GM21528 (cell line): ENCODE results near the gene TANGO2.

ENCODE experiments used
- ATAC-seq: cut with Tn5 transposase; IDR thresholded peaks from one replicate; pipeline ENCODE4 v1.9.1; 2021; ENCODE audit warnings: mild to moderate bottlenecking, moderate library complexity; ENCODE audit not compliant: unreplicated experiment, low FRiP score

Gene TANGO2

GRCh38 chr22:19994851-19995610, 25.9 kb upstream of the TANGO2 start:
- no peak for ATAC-seq

- ATAC-seq, result no peak
Observed at GRCh38 chr22:19995611-19996339, 25.1 kb upstream of the TANGO2 start.

DNA sequence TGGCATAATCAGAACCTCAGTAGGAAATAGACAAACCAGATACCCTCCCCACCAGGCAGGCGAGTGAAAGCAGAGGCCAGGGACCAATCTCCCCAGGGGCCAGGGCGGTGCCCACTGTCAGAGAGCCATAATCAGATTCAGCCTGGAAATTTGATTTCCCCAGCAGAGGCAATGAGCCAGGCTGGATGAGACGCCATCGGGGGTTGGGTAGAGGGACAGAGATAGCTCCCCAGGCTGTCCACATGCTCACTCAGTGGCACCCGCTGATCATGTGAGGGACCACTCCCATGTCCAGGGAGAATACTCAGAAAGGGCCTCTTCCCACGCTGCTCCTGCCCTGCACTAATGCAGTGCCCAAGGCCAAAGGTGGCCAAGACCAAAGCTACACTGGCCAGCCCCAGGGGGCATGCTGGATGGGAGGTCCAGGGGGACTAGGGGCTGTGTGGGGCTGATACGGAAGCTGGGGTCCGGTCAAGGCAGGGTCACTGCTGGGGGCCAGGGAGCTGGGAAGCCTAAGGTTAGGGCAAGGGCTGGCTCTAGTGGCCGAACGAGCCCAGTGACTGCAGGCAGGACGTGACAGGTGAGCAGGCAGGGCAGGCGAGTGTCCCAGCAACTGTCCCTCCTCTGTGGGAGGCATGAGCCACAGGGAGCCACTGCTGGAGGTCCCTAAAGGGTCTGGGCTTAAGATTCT, 24.1 kb upstream of the TANGO2 start:
- no peak for ATAC-seq

- ATAC-seq, result no peak
Observed at GRCh38 chr22:19997561-19998231, 23.2 kb upstream of the TANGO2 start.

DNA sequence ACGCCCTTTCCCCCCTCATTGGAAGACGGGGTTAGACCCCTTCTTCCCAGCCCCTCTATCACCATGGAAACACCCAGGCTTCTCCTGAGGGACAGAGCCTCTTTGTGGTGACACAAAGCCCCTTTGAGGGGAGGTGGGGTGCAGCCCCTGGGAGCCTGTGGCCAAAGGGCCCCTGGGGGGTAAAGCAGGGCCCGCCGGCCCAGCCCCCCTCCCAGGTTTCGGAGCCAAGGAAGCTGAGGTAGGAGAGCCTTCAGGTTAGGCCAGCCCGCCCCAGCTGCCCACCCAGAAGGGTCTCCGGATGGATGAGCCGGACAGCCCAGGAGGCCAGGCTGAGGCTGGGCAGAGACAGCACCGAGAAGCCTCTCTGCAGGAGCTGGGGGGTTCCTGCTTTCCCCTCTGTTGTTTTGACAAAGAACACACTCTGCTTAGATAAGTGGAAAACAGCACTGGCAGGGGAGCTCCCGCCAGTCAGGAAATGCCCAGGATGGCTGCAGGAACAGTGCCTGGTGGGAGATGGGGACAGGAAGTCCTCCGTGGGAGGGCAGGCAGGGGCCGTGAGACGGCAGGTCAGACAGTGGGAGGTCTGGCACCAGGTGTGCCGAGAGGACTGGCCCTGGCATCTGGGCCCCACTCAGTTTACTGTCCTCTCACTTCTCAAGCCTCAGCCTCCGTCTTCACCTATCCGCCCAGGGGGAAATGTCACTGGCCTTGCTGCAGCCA, 22.5 kb upstream of the TANGO2 start:
- no peak for ATAC-seq

DNA sequence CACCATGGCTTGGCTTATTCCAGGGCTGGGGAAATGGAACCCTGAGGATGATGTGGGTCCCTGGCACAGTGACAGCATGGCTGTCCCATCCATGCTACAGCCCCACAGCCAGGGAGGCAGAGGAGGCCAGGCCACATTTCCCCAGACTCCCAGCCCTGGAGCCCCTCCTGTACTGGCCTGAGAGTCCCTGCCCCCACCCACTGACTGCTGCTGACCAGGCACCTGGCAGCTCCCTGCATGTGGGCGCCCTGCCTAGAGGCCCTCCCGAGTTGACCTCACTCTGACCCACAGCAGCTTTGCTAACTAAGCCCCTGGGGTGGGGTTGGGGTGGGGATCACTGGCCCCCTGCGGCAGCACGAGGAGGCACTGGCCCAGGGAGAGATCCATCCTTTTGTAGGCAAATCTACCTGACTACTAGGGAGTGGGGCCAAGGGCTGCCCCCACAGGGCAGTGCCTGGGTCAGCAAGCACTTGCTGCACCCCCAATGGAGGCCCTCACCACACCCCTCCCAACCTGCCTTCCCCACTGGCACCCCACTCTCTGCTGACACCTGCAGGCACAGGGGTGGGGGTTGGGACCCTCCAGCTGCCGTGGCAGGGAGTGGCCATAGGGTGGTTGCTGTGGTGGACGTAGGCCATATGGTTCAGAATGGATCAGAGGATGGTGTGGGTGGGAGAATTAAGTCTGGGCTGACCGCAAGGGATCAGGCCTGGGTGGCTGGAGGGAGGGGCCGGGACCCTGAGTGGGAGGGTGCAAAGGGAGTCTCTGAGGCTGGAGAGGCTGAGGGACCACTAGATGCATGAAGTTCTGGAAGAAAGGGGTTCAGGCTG, 21.7 kb upstream of the TANGO2 start:
- ATAC-seq, result no peak

DNA sequence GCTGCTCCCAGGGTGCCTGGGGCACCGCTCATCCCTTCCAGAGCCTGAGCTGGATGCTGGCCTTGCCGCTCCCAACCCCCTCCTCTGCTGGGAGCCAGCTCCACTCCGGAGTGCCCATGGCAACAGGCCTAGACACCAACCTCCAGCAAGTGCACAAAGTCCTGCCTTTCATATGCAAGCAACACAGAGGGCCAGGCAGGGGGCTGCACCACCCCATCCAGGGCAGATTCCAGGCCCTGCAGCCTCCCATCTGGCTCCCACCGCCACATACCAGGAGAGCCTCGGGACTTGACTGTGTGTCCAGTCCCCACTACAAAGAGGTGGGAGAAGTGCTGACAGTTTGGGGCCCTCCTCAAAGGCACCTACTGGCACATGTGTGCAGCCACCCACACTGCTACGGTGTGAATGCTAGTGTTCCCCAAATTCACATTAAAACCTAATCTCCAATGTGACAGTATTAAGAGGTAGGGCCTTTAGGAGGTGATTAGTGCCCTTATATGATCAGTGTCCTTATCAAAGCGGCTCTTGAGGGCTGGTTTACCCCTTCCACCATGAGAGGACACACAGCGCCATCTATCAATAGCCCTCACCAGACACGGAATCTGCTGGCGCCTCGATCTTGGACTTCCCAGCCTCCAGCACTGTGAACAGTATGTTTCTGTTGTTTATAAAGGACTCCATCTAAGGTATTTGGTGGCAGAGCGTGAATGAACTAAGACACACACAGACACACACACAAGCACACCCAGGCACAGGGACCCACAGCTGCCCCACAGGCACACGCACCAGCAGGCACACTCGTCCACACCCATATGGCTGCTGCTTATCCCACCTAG, 20.4 kb upstream of the TANGO2 start:
- no peak for ATAC-seq

- ATAC-seq, result no peak
Observed at GRCh38 chr22:20001082-20001638, 19.8 kb upstream of the TANGO2 start.

- no peak for ATAC-seq
Observed at GRCh38 chr22:20002128-20002527, 18.8 kb upstream of the TANGO2 start.

- ATAC-seq, result no peak
Observed at GRCh38 chr22:20002636-20003035, 18.3 kb upstream of the TANGO2 start.

DNA sequence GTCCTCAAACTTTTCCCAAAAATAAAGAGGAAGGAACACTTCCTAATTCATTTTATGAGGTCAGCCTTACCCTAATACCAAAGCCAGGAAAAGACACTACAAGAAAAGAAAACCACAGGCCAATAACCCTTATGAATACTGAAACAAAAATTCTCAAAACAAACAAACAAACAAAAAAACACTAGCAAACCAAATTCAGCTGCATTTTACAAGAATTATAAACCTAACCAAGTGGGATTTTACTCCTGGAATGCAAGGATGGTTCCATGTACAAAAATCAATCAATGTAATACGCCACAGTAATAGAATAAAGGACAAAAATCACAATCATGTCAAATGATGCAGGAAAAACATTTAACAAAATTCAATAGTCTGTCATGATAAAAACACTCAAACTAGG, 17.6 kb upstream of the TANGO2 start:
- no peak for ATAC-seq

- ATAC-seq, result no peak
Observed at GRCh38 chr22:20004464-20004863, 16.4 kb upstream of the TANGO2 start.

- ATAC-seq, result no peak
Observed at GRCh38 chr22:20008221-20008995, 12.5 kb upstream of the TANGO2 start.

DNA sequence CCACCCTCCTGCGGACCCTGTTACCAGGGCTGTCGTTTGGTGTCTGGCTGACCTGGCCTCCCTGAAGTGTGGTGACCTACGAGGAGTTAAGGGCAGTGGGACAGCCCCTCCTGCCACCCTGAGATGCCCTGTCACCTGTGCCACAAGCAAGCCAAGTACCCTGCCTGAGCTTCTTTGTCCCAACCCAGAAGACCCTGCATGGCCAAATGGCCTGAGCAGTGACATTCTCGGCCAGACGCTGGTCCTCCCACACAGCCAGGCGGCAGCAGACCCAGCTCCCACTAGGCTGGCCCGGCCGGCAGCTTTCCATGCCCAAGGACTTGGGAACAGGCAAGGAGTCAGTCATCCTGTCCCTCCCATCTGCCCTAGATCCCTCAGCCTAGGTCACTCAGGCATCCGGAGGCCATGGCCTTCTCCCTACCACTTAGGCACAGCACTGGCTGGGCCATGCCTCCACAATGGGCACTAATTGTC, 11.9 kb upstream of the TANGO2 start:
- no peak for ATAC-seq

DNA sequence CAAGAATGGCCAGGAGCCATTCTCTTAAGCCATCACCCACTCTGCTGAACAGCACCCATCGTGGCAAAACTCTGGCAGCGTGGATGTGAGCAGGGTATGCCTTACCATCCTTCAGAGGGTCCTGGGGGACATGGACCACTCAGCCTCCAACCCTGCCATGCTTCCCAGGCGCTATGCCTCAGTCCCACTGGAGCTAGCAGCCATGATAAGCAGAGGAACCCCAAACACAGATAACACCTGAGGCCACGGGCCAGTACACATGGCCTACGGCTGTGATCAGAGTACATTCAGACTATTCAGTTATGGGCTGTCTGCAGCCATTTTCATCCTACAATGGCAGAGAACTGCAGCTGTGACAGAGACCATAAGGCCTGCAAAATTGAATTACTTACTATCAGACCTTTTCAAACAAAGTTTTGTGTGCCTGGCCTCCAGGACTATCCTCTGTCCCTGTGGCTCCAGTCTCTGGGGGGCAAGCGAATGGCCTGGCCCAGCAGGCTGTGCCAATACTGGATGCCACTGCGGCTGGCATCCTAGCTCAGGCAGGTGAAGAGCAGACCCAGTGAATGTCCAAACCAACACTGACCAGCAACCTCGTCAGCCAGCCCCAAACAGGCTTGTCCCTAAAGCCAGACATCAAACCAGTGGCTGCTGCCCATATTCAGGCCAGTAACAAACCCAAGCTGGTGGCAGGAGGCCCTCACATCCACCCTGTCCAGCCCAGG, 11.2 kb upstream of the TANGO2 start:
- ATAC-seq, result no peak

- ATAC-seq, result no peak
Observed at GRCh38 chr22:20010307-20011122, 10.4 kb upstream of the TANGO2 start.
